PC-9 (cell line): ENCODE results near the gene AMBRA1. TPM values are rescaled to one million over a fixed set of nuclear protein-coding genes. Genes with fewer than 3 reads are reported as not detected.

Experiments
- BruUV-seq: library from RNA; stranded (reverse); fragments of 400-500 nt; replicated peaks from 2 replicates; lab custom pipeline; 2021; lab: Mats Ljungman, UMichigan
- CTCF ChIA-PET: fragments of 300-600 bp; sonication (Branson Sonifier 250); formaldehyde crosslinking; loops from one replicate; lab custom pipeline; 2022; ENCODE audit warnings: antibody characterized with exemption; lab: Charles Lee
- POLR2A ChIA-PET: fragments of 300-600 bp; sonication (Branson Sonifier 250); formaldehyde crosslinking; loops from one replicate; lab custom pipeline; 2022; ENCODE audit warnings: antibody characterized with exemption; ENCODE audit not compliant: unreplicated experiment; lab: Charles Lee
- DNase-seq, 2 experiments: peaks; one replicate each; pipeline versions ENCODE4 v3.0.0 to v3.0.0-alpha.2; 2015 to 2022; ENCODE audit warnings: mixed read lengths in 1 of 2
- H2AFZ ChIP-seq: fragments of 200-600 bp; sonication (generic); 2 replicates; pipeline ENCODE4 v1.8.1; 2017; ENCODE audit warnings: antibody characterized with exemption
- H3F3A ChIP-seq: fragments of 200-600 bp; sonication (generic); 2 replicates; pipeline ENCODE4 v1.8.1; 2017; ENCODE audit warnings: antibody characterized with exemption, mild to moderate bottlenecking, low read depth; ENCODE audit not compliant: insufficient read depth
- H3K27ac ChIP-seq: fragments of 200-600 bp; sonication (generic); 2 replicates; pipeline ENCODE4 v1.6.1; 2016; ENCODE audit warnings: mixed run types
- H3K27me3 ChIP-seq: fragments of 200-600 bp; sonication (generic); 2 replicates; pipeline ENCODE4 v1.6.1; 2016; ENCODE audit warnings: low read depth, mixed run types; ENCODE audit not compliant: insufficient read depth
- H3K36me3 ChIP-seq: fragments of 200-600 bp; sonication (generic); 2 replicates; pipeline ENCODE4 v1.6.1; 2016; ENCODE audit warnings: low read depth, mixed run types
- H3K4me1 ChIP-seq: fragments of 200-600 bp; sonication (generic); replicated peaks from 2 replicates; pipeline ENCODE4 v1.6.1; 2016; ENCODE audit warnings: mixed run types; ENCODE audit not compliant: insufficient read depth
- H3K4me2 ChIP-seq: fragments of 200-600 bp; sonication (generic); 2 replicates; pipeline ENCODE4 v1.6.1; 2017; ENCODE audit warnings: mixed run types
- H3K4me3 ChIP-seq: fragments of 200-600 bp; sonication (generic); 2 replicates; pipeline ENCODE4 v1.6.1; 2016; ENCODE audit warnings: mixed run types
- H3K79me2 ChIP-seq: fragments of 200-600 bp; sonication (generic); 2 replicates; pipeline ENCODE4 v1.6.1; 2017; ENCODE audit warnings: low read depth, mixed run types
- H3K9me2 ChIP-seq: fragments of 200-600 bp; sonication (generic); 2 replicates; pipeline ENCODE4 v1.8.1; 2017; ENCODE audit warnings: mild to moderate bottlenecking; ENCODE audit not compliant: insufficient read depth
- H3K9me3 ChIP-seq: fragments of 200-600 bp; sonication (generic); 2 replicates; pipeline ENCODE4 v1.8.1; 2016; ENCODE audit warnings: low read depth; ENCODE audit not compliant: insufficient read depth
- H4K20me1 ChIP-seq: fragments of 200-600 bp; sonication (generic); 2 replicates; pipeline ENCODE4 v1.8.1; 2017; ENCODE audit not compliant: insufficient read depth
- CTCF ChIP-seq: fragments of 200-600 bp; sonication (generic); conservative IDR thresholded peaks from 2 replicates; pipeline ENCODE4 v1.6.1; 2017; ENCODE audit warnings: mixed run types, antibody characterized with exemption, mild to moderate bottlenecking, moderate library complexity
- EZH2 ChIP-seq: fragments of 200-600 bp; sonication (generic); IDR thresholded peaks from 2 replicates; pipeline ENCODE4 v1.8.0; 2017; ENCODE audit warnings: antibody characterized with exemption, low read depth
- intact Hi-C: fragments of 100-400 bp; cut with micrococcal nuclease; formaldehyde crosslinking; loops from one replicate; pipeline ENCODE4 v1.10.0; 2022; ENCODE audit not compliant: unreplicated experiment
- total RNA-seq: library from RNA; stranded (reverse); gene quantifications from 2 replicates; pipeline ENCODE4 v1.2.3, GENCODE V29; 2021

AMBRA1 gene
- total RNA-seq, 1 experiment from 2014 or later = 41.4 TPM

- peaks cover 4% of the 10 kb centered on the region; the same call in 1 of the 2 replicates for H4K20me1 ChIP-seq
- POLR2A ChIA-PET = interaction anchor here (0.5 kb wide), 1 partner anchor 563 kb away, joined by 3 read pairs; no protein-coding TSS in a partner anchor
- no peaks in the 10 kb centered on the region for H3K79me2 ChIP-seq
- H3K27ac ChIP-seq = no peak overlapping the region
- no peak overlapping the region for H2AFZ ChIP-seq
- no peaks in the 10 kb centered on the region for H3K9me3 ChIP-seq
- no peak for DNase-seq
- no peak overlapping the region for H3K4me3 ChIP-seq
- H3K4me1 ChIP-seq = no peaks in the 10 kb centered on the region
- no TSS peak for BruUV-seq
- CTCF ChIA-PET = no interaction called here
- intact Hi-C loops = no loop called here
- peaks cover 12% of the 10 kb centered on the region; the same call in 1 of the 2 replicates for H3K36me3 ChIP-seq
- no peak for TF ChIP-seq CTCF
- TF ChIP-seq EZH2 = no peak
- H3K9me2 ChIP-seq = no peaks in the 10 kb centered on the region
- no peaks in the 10 kb centered on the region for H3K27me3 ChIP-seq
- no peak overlapping the region for H3K4me2 ChIP-seq
- H3F3A ChIP-seq = no peaks in the 10 kb centered on the region
These were observed 156.6 kb downstream of the AMBRA1 start for GRCh38 chr11:46437122-46437689.

- H3K27me3 ChIP-seq = no peaks in the 10 kb centered on the region
- H4K20me1 ChIP-seq = peaks cover 4% of the 10 kb centered on the region; the same call in 1 of the 2 replicates
These were observed 157.7 kb downstream of the AMBRA1 start for GRCh38 chr11:46436113-46436512.

GRCh38 chr11:46435679-46436078 is 158.1 kb downstream of the AMBRA1 start:
- H3K4me3 ChIP-seq = no peak overlapping the region
- peaks cover 4% of the 10 kb centered on the region; the same call in 1 of the 2 replicates for H4K20me1 ChIP-seq
- H3K36me3 ChIP-seq = peaks cover 15% of the 10 kb centered on the region; the same call in 1 of the 2 replicates
- no peak overlapping the region for H3K4me2 ChIP-seq
- DNase-seq = no peak
- H3F3A ChIP-seq = no peaks in the 10 kb centered on the region
- BruUV-seq = no TSS peak
- POLR2A ChIA-PET = no interaction called here
- CTCF ChIA-PET = no interaction called here
- no peak overlapping the region for H2AFZ ChIP-seq
- no peaks in the 10 kb centered on the region for H3K79me2 ChIP-seq
- no peaks in the 10 kb centered on the region for H3K27me3 ChIP-seq
- no peak for TF ChIP-seq CTCF
- TF ChIP-seq EZH2 = no peak
- H3K9me3 ChIP-seq = no peaks in the 10 kb centered on the region
- intact Hi-C loops = no loop called here
- H3K27ac ChIP-seq = no peak overlapping the region
- H3K9me2 ChIP-seq = no peaks in the 10 kb centered on the region
- no peaks in the 10 kb centered on the region for H3K4me1 ChIP-seq

More at GRCh38 chr11:46436113-46436512, 157.7 kb downstream of the AMBRA1 start:
- Histone ChIP-seq H3K9me3 (no peaks in the 10 kb centered on the region), H3K4me3 (no peak overlapping the region), H2AFZ (no peak overlapping the region), H3K9me2 (no peaks in the 10 kb centered on the region), H3K4me1 (no peaks in the 10 kb centered on the region), H3K4me2 (no peak overlapping the region), H3K79me2 (no peaks in the 10 kb centered on the region), H3K36me3 (peaks cover 12% of the 10 kb centered on the region; the same call in 1 of the 2 replicates), H3F3A (no peaks in the 10 kb centered on the region), H3K27ac (no peak overlapping the region)
- POLR2A ChIA-PET = no interaction called here
- DNase-seq = no peak
- intact Hi-C loops = no loop called here
- CTCF ChIA-PET = no interaction called here
- BruUV-seq = no TSS peak
- no peak for TF ChIP-seq EZH2
- no peak for TF ChIP-seq CTCF
